Activated T-cell treated with anti-CD3 and anti-CD28 coated beads, Interleukin-2, amount 50 U/mL, for 4 hours (primary cell): Measurements from ENCODE around the gene KCNG4. TPM values are rescaled to one million over a fixed set of nuclear protein-coding genes. Genes with fewer than 3 reads are reported as not detected.
"Not testable (repeated sequence)": the region's sequence is repeated elsewhere in the genome, so short reads cannot be mapped to it uniquely, and the experiment has no call there.

ENCODE experiments used
- ATAC-seq, 2 donors: fragments of 200-7000 bp; cut with Tn5 transposase; one replicate each; pipeline ENCODE4 v1.10.0; 2021
- DNase-seq: peaks from one replicate; pipeline ENCODE4 v3.0.0-alpha.2; 2020
- H3K27me3 Mint-ChIP-seq: one replicate; pipeline ENCODE4 v1.8.0; 2021; ENCODE audit warnings: low read depth, mixed read lengths
- H3K36me3 Mint-ChIP-seq: one replicate; pipeline ENCODE4 v1.8.0; 2022; ENCODE audit warnings: mixed read lengths; ENCODE audit not compliant: insufficient read depth
- H3K4me1 Mint-ChIP-seq: one replicate; pipeline ENCODE4 v1.8.0; 2021; ENCODE audit warnings: low read depth, mixed read lengths
- H3K4me3 Mint-ChIP-seq: one replicate; pipeline ENCODE4 v1.8.0; 2021; ENCODE audit warnings: mild to moderate bottlenecking, moderate library complexity, mixed read lengths
- H3K9me3 Mint-ChIP-seq: one replicate; pipeline ENCODE4 v1.8.0; 2021; ENCODE audit warnings: mixed read lengths
- total RNA-seq, 3 donors: library from RNA; stranded (reverse); gene quantifications; one replicate each; pipeline ENCODE4 v1.2.1, GENCODE V29; 2021

The KCNG4 gene
- total RNA-seq, 3 donors from 2014 or later: not detected

DNA sequence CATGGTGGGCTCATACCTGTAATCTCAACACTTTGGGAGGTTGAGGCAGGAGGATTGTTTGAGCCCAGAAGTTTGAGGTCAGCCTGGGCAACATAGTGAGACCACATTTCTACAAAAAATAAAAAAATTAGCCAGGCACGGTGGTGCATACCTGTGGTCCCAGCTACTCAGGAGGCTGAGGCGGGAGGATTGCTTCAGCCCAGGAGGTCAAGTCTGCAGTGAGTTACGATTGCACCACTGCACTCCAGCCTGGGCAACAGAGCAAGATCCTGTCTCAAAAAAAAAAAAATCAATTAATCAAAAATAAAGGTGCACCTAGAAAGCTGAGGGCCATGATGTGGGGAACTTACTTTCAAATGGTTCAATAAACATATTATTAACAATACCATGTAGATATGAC, 23.7 kb downstream of the KCNG4 start:
- not testable (repeated sequence) for ATAC-seq, H3K36me3 Mint-ChIP-seq, H3K4me1 Mint-ChIP-seq, H3K4me3 Mint-ChIP-seq, H3K9me3 Mint-ChIP-seq, H3K27me3 Mint-ChIP-seq, DNase-seq

DNA sequence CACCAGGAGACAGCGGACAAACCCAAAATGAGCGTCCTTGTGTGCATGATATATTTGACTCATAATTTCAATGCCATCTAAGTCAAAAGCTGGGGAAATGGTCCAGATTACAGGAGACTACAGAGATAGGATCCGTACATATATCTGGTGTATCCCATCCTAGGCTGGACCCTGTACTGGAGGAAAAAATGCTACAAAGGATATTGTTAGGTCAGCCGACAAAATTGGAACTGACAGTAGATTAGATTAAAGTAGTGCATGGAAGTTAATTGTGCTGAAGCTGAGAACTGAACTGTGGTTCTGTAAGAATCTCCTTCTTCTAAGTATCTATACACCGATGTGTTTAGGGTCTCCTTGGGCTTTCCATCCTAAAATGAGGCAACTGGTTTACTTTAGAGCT, 24.3 kb downstream of the KCNG4 start:
- H3K9me3 Mint-ChIP-seq: no peaks in the 10 kb centered on the region
- H3K4me3 Mint-ChIP-seq: no peak overlapping the region
- ATAC-seq: no peak
- no peaks in the 10 kb centered on the region for H3K4me1 Mint-ChIP-seq
- DNase-seq: no peak
- no peaks in the 10 kb centered on the region for H3K36me3 Mint-ChIP-seq
- peaks cover 5% of the 10 kb centered on the region for H3K27me3 Mint-ChIP-seq

DNA sequence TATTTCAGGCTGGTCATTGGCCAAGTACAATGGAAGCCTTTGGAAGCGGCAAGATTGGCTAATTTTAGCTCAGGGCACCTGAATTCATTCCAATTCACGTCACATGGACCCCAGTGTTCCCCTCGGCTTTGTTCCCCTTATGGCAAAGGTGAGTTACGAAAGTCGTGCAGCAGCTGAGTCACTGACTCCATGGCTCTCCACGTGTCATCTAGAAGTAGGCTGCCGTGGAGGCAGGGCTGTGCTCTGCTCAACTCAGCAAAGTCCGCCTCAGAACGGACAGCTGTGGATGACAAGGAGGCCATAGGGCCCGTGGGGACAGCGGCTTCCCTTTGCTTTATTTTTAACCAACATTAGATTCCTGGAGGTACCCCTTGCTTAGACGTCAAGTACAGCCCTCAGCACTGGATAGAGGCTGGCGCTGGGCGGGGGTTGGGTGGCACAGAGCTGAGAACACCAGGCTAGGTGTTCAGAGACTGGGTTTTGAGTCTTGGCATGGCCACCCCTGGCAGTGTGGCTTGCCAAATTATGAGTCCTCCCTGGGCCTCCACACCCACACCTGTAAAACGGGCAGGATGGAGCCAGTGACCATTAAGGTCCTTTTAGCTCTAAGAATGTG, 25.3 kb downstream of the KCNG4 start:
- no peak for ATAC-seq
- no peak overlapping the region for H3K4me3 Mint-ChIP-seq
- peaks cover 5% of the 10 kb centered on the region for H3K27me3 Mint-ChIP-seq
- no peaks in the 10 kb centered on the region for H3K36me3 Mint-ChIP-seq
- no peak for DNase-seq
- H3K4me1 Mint-ChIP-seq: no peaks in the 10 kb centered on the region
- no peaks in the 10 kb centered on the region for H3K9me3 Mint-ChIP-seq

DNA sequence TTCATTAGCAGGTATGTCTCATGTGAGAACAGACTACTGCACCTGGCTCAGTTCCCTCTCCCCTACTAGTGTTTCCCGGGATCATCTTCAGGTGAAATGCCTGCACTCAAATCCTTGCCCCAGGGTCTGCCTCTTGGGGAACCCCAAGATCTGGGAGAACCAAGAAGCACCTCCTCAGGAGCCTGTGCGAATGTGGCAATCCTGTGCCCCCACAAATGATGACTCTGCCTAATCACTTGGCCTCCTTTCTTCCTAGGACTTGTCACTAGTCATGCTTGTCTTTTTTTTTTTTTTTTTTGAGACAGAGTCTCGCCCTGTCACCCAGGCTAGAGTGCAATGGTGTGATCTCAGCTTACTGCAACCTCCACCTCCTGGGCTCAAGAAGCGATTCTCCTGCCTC, 27.2 kb downstream of the KCNG4 start:
- Mint-ChIP-seq H3K27me3 (no peaks in the 10 kb centered on the region), H3K36me3 (no peaks in the 10 kb centered on the region), H3K4me1 (no peaks in the 10 kb centered on the region), H3K4me3 (no peak overlapping the region), H3K9me3 (no peaks in the 10 kb centered on the region)
- no peak for ATAC-seq
- DNase-seq: no peak

DNA sequence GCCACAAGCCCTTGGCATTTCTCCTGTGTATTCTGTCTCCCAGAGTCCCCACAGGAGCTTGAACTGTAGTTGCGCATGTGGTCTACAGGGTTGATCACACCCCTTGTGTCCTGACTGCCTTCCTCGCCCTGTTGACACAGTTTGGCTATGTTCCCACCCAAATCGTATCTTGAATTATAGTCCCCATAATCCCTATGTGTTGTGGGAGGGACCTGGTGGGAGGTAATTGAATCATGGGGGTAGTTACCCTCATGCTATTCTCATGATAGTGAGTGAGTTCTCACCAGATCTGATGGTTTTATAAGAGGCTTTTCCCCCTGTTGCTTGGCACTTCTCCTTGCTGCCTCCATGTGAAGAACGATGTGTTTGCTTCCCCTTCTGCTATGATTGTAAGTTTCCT, 27.7 kb downstream of the KCNG4 start:
- Mint-ChIP-seq H3K9me3 (no peaks in the 10 kb centered on the region), H3K36me3 (no peaks in the 10 kb centered on the region), H3K4me3 (no peak overlapping the region), H3K4me1 (no peaks in the 10 kb centered on the region), H3K27me3 (no peaks in the 10 kb centered on the region)
- no peak for ATAC-seq
- no peak for DNase-seq

DNA sequence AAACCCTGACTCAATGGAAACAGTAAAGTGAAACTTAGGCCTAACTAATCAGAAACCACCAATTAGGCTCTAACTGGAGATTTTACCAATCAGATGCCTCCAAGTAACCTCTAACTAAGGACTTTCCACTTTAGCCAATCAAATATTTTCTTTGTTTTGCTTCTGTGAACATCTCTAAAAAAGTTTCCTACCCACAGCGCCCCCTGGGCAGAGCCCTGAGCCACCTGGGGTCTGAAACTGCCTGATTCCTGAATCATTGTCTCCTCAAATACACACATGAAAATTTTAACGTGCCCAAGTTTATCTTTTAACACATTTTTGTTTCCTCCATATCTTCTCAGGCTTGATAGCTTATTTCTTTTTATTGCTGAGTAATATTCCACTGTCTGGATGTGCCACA, 29.8 kb downstream of the KCNG4 start:
- ATAC-seq (no peak), DNase-seq (no peak)
- Mint-ChIP-seq H3K4me1 (no peaks in the 10 kb centered on the region), H3K9me3 (no peaks in the 10 kb centered on the region), H3K4me3 (no peak overlapping the region), H3K27me3 (peaks cover 3% of the 10 kb centered on the region), H3K36me3 (no peaks in the 10 kb centered on the region)

DNA sequence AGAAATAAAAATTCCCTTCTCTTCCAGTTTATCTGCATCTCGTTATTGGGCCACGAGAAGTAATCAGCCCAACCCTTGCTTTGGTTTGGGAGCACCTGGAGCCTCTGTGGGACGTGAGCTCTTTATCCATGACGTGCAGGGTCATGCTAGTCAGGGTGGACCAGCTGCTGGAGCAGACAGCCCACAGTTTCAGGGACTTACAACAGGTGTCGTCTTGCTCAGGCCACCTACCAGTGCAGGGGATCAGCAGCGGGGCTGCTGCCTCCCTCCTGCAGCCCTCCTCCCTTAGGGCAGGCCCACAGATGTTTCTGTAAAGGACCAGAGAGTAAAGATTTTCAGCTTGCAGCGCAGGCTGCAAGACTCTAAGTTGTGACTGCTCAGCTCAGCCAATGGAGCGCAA, 31.9 kb downstream of the KCNG4 start:
- Mint-ChIP-seq H3K27me3 (peaks cover 3% of the 10 kb centered on the region), H3K4me1 (no peaks in the 10 kb centered on the region), H3K36me3 (no peaks in the 10 kb centered on the region), H3K4me3 (no peak overlapping the region), H3K9me3 (no peaks in the 10 kb centered on the region)
- no peak for DNase-seq
- ATAC-seq: no peak

DNA sequence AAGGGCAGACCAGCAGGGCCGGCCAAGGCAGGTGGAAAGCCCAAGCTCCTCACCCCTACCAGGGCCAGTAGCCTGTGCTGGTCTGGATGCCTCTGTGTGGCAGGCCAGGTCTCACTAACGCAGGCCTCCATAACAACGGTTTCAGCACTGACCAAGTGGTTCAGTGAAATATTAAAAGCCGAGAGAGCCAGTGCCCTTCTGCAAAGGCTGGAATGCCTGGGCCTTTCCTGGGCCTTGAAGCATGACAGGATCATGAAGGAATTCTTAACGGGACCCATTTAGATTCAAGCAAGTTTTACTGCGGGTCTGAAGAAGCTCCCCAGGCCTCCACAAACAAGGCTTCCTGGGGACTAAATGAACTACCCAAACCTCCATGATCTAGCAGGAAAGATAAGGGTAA, 32.6 kb downstream of the KCNG4 start:
- peaks cover 3% of the 10 kb centered on the region for H3K27me3 Mint-ChIP-seq
- no peak for ATAC-seq
- H3K4me3 Mint-ChIP-seq: no peak overlapping the region
- H3K4me1 Mint-ChIP-seq: no peaks in the 10 kb centered on the region
- no peaks in the 10 kb centered on the region for H3K36me3 Mint-ChIP-seq
- no peaks in the 10 kb centered on the region for H3K9me3 Mint-ChIP-seq
- DNase-seq: no peak

DNA sequence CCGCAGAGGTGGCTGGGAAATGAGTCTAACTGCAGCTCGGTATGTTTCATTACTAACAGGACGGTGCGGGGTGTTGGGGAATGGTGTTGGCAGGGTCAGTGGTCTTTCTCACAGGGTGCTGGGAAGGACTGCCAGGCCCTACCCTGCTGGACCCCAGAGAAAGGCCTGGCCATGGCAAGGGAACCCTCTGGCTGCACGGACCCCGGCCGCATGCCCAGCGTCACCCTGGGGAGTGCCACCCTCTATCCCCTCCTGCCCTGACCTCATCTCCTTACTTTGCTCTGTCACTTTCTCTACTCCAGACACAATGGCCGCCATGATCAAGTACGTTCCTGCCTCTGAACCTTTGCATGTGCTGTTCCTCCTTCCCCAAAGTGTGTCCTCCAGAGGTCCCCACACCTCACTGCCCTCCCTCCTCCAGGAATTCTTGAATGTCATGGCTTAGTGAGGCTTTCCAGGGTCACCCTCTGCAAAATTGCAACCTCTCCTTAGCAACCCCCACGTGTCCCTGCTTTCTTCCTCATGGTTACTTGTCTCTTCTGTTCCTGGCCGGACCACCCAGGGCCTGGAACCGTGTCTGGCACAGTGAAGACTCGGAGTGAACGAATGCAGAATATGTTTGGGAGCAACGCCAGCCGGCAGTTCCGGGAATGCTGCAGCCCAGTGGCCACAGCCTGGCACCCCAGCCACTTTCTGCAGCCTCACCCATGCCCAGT, 33.7 kb downstream of the KCNG4 start:
- Mint-ChIP-seq H3K4me3 (no peak overlapping the region), H3K36me3 (no peaks in the 10 kb centered on the region), H3K27me3 (peaks cover 3% of the 10 kb centered on the region), H3K9me3 (no peaks in the 10 kb centered on the region), H3K4me1 (no peaks in the 10 kb centered on the region)
- no peak for ATAC-seq
- no peak for DNase-seq

DNA sequence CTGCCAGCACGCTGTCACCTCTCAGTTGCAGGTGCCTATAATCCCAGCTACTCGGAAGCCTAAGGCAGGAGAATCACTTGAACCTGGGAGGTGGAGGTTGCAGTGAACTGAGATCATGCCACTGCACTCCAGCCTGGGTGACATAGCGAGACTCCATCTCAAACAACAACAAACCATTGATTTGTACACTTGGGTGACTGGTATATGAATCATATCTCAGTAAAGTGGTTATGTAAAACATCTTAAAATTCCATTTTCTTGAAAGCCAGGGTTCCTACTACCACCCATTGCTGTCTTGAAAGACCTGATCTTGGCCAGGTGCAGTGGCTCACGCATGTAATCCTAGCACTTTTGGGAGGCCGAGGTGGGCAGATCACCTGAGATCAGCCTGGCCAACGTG, 34.7 kb downstream of the KCNG4 start:
- not testable (repeated sequence) for ATAC-seq, DNase-seq, H3K36me3 Mint-ChIP-seq, H3K27me3 Mint-ChIP-seq, H3K4me1 Mint-ChIP-seq, H3K9me3 Mint-ChIP-seq, H3K4me3 Mint-ChIP-seq

DNA sequence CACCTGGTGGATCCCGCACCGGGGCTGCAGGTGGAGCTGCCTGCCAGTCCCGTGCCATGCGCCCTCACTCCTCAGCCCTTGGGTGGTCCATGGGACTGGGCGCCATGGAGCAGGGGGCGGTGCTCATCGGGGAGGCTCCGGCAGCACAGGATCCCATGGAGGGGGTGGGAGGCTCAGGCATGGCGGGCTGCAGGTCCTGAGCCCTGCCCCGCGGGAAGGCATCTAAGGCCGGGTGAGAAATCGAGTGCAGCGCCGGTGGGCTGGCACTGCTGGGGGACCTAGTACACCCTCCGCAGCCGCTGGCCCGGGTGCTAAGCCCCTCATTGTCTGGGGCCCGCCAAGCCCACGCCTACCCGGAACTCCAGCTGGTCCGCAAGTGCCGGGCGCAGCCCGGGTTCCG, 35.3 kb downstream of the KCNG4 start:
- not testable (repeated sequence) for H3K27me3 Mint-ChIP-seq, H3K9me3 Mint-ChIP-seq, H3K36me3 Mint-ChIP-seq, ATAC-seq, H3K4me3 Mint-ChIP-seq, DNase-seq, H3K4me1 Mint-ChIP-seq

DNA sequence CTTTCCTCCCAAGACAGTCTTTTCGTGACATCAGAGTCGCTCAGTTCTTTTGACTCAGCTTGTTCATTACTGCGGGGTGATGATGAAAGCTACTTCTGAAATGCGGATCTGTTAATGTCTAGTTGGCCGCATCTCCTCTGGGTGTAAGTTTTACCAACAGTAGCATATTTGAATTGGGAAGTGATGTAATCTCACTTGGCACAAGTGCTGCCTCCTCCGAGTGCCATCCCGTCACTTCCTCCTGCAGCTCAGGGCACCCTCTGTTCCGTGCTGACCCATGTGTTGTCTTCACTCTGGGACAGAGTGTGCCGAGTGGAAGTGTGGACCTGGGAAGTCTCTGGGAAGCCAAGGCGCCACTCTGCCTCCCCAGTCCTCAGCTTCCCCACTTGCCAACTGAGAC, 40.0 kb downstream of the KCNG4 start:
- ATAC-seq (no peak), DNase-seq (no peak)
- H3K9me3 Mint-ChIP-seq: no peaks in the 10 kb centered on the region
- no peaks in the 10 kb centered on the region for H3K27me3 Mint-ChIP-seq
- no peak overlapping the region for H3K4me3 Mint-ChIP-seq
- H3K4me1 Mint-ChIP-seq: no peaks in the 10 kb centered on the region
- no peaks in the 10 kb centered on the region for H3K36me3 Mint-ChIP-seq

DNA sequence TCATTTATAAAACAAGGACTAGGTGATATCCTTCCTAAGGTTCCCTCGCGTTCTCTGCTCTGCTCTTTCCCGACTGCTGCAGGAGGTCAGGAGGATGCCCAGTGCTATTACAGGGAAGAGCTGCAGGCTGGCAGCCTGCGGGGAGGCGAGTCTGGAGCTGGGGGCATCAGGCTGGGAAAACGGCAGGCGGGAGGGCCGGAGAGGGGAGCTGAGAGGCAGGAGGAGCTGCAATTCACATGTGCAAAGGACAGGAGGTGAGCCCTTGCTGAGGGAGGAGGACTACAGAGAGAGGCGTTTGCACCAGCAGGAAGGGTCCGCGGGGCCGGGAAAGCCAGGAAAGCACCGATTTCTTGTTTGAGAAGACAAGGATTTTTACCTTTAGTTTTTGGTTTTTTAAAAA, 40.7 kb downstream of the KCNG4 start:
- DNase-seq (no peak), ATAC-seq (no peak)
- H3K27me3 Mint-ChIP-seq: no peaks in the 10 kb centered on the region
- H3K4me1 Mint-ChIP-seq: peaks cover 5% of the 10 kb centered on the region
- no peaks in the 10 kb centered on the region for H3K36me3 Mint-ChIP-seq
- H3K4me3 Mint-ChIP-seq: no peak overlapping the region
- no peaks in the 10 kb centered on the region for H3K9me3 Mint-ChIP-seq

DNA sequence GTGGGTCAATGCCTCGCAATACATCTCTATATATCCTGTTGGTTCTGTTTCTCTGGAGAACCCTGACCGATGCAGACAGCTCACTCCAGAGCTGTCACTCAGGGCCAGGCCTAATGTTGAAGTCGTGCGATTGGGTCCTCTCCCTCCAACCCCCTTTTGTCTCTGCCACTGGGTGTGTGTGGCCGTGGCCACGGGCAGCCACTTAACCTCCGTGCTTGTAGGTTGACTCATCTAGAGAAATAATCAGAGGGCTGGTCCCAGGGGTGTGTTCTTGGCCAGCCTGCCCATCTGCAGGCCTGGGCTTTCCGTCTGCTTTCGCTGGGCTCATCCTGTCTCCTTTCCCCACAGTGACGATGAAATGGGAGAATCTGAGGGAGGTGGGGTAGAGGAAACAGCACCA, 41.4 kb downstream of the KCNG4 start:
- no peaks in the 10 kb centered on the region for H3K36me3 Mint-ChIP-seq
- H3K9me3 Mint-ChIP-seq: no peaks in the 10 kb centered on the region
- H3K27me3 Mint-ChIP-seq: no peaks in the 10 kb centered on the region
- H3K4me3 Mint-ChIP-seq: no peak overlapping the region
- H3K4me1 Mint-ChIP-seq: peaks cover 12% of the 10 kb centered on the region
- DNase-seq (no peak), ATAC-seq (no peak)

DNA sequence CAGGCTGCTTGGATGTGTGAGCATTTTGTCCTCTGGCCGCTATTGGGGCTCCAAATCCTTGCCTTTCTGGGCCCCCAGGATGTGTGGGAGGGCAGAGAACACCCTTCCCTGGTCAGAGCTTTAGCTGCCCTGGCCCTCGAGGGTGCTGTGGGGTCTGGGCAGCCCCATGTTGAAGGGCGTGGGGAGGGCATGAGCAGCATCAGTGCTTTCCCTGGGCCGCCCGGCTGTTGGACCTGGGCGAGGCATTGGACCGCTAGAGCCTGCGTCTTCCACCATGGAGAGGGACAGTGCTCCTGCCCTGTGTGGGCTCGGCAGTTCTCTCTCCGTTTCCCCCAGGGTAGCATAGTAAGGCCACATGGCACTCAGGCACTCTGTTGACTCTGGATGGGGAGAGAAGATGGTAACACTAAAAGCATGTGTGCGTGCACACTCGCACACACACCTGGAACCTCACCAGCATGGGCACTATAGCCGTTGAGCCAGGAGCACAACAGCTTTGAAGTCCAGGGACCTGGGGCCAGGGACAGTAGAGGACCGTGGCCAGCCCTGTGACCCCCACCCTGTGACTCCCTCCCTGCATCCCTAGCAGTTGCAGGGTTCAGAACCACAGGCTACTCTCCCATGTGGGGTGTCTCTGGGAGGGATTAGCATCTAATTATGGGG, 42.2 kb downstream of the KCNG4 start:
- no peaks in the 10 kb centered on the region for H3K27me3 Mint-ChIP-seq
- no peaks in the 10 kb centered on the region for H3K36me3 Mint-ChIP-seq
- peaks cover 16% of the 10 kb centered on the region for H3K4me1 Mint-ChIP-seq
- no peak overlapping the region for H3K4me3 Mint-ChIP-seq
- DNase-seq (no peak), ATAC-seq (no peak)
- no peaks in the 10 kb centered on the region for H3K9me3 Mint-ChIP-seq
